ENCODE data around the gene C13orf46. TPM values are rescaled to one million over a fixed set of nuclear protein-coding genes. Genes with fewer than 3 reads are reported as not detected.

The C13orf46 gene
- total and polyA plus RNA-seq, 2 of the 8 experiments (the other 6 are each of a cell fraction or from before 2014, with no cell fraction given) = 0.23 to 0.28 TPM

DNA sequence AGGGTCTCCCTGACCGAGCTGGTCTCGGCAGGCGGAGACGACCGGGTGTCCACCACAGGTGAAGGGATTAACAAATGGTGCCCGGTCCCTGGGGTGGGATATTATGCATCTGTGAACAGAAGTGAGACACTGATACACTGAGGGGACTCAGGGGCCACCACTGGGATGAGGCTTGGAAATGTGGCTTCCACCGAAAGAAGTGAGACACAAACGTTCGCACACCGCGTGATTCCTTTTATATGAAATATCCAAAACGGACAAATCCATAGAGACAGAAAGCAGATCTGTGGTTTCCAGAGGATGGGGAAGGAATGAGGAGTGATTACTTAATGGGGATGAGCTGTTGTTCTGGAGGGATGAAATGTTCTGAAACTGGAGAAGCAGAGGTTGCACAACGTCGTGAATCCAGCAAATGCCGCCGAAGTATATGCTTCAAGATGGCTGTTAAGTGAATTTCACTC lies 47.5 kb downstream of the C13orf46 start:
- Histone ChIP-seq H3K79me1 (ENCODE audit: low read depth, low read length) (no peaks in the 10 kb centered on the region), H3K23me2 (ENCODE audit: low read depth, low read length) (no peaks in the 10 kb centered on the region), H3K9me3 (ENCODE audit: insufficient read depth in 2 of 2, low read depth in 1 of 2, low read length in 1 of 2) (peaks cover 6% of the 10 kb centered on the region in 2 experiments; a peak in 2 of 4 replicates), H3K79me2 (ENCODE audit: control insufficient read depth in 1 of 2, insufficient read depth in 2 of 2, low read length in 2 of 2) (no peaks in the 10 kb centered on the region), H4K20me1 (replicated peaks in 1 of 2; ENCODE audit: control insufficient read depth in 1 of 2, insufficient read depth in 2 of 2, low read length in 2 of 2) (no peaks in the 10 kb centered on the region), H2BK20ac (ENCODE audit: low read length) (no peak overlapping the region), H2BK15ac (ENCODE audit: low read length) (no peak overlapping the region), H2AFZ (ENCODE audit: low read length) (no peak overlapping the region), H3K27ac (ENCODE audit: low read depth, low read length) (no peak overlapping the region), H2BK120ac (replicated peaks; ENCODE audit: low read depth, low read length) (no peak overlapping the region), H3K23ac (ENCODE audit: insufficient read length) (no peak overlapping the region), H3K9ac (replicated peaks in 1 of 4; ENCODE audit: extremely low read depth in 1 of 4, low read depth in 3 of 4, low read length in 3 of 4) (no peak overlapping the region), H3K4ac (replicated peaks; ENCODE audit: insufficient read length, low read depth, low read length) (no peak overlapping the region), H4K91ac (replicated peaks; ENCODE audit: insufficient read length, low read length) (no peak overlapping the region), H3K14ac (ENCODE audit: insufficient read length) (no peak overlapping the region), H4K5ac (ENCODE audit: insufficient read length, low read depth, low read length) (no peak overlapping the region), H3K4me1 (replicated peaks in 1 of 4; ENCODE audit: control insufficient read depth in 3 of 4, insufficient read depth in 4 of 4, low read length in 3 of 4) (no peaks in the 10 kb centered on the region), H4K8ac (ENCODE audit: extremely low read depth, insufficient read depth, low read length) (no peak overlapping the region), H3K27me3 (replicated peaks in 1 of 4; ENCODE audit: control insufficient read depth in 3 of 4, extremely low read depth in 1 of 4, insufficient read depth in 3 of 4, low read length in 3 of 4) (no peaks in the 10 kb centered on the region), H2BK5ac (ENCODE audit: low read depth, low read length) (no peak overlapping the region), H3K36me3 (ENCODE audit: control insufficient read depth in 2 of 4, insufficient read depth in 4 of 4, low read length in 3 of 4) (no peaks in the 10 kb centered on the region), H3K18ac (ENCODE audit: extremely low read depth, low read length) (no peak overlapping the region), H2AK5ac (ENCODE audit: low read depth, low read length) (no peak overlapping the region), H3K56ac (replicated peaks; ENCODE audit: insufficient read length, low read depth, low read length) (no peak overlapping the region), H3K4me2 (ENCODE audit: insufficient read depth in 1 of 2, low read depth in 2 of 2, low read length in 2 of 2) (no peak overlapping the region), H3K4me3 (ENCODE audit: extremely low read depth in 1 of 4, insufficient read depth in 2 of 4, low read depth in 3 of 4, low read length in 4 of 4) (no peak overlapping the region), H2BK12ac (ENCODE audit: low read depth, low read length) (no peak overlapping the region)
- TF ChIP-seq TBP (IDR thresholded peaks at IDR 0.05; ENCODE audit: low read depth, low read length) = no peak
- TF ChIP-seq TAF7 (optimal IDR thresholded peaks at IDR 0.05; ENCODE audit: borderline replicate concordance, low read depth, low read length) = no peak
- no peak for TF ChIP-seq EP300 (IDR thresholded peaks at IDR 0.05; ENCODE audit: borderline replicate concordance in 1 of 2, low read depth in 2 of 2, low read length in 2 of 2)
- TF ChIP-seq, protein P1, sequence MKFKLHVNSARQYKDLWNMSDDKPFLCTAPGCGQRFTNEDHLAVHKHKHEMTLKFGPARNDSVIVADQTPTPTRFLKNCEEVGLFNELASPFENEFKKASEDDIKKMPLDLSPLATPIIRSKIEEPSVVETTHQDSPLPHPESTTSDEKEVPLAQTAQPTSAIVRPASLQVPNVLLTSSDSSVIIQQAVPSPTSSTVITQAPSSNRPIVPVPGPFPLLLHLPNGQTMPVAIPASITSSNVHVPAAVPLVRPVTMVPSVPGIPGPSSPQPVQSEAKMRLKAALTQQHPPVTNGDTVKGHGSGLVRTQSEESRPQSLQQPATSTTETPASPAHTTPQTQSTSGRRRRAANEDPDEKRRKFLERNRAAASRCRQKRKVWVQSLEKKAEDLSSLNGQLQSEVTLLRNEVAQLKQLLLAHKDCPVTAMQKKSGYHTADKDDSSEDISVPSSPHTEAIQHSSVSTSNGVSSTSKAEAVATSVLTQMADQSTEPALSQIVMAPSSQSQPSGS (IDR thresholded peaks at IDR 0.05; ENCODE audit: low read length) = no peak
- TF ChIP-seq YY1 (IDR thresholded peaks at IDR 0.05; ENCODE audit: low read depth, low read length) = no peak
- TF ChIP-seq, protein P2, sequence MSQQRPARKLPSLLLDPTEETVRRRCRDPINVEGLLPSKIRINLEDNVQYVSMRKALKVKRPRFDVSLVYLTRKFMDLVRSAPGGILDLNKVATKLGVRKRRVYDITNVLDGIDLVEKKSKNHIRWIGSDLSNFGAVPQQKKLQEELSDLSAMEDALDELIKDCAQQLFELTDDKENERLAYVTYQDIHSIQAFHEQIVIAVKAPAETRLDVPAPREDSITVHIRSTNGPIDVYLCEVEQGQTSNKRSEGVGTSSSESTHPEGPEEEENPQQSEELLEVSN (IDR thresholded peaks at IDR 0.05) = no peak
- TF ChIP-seq SP2 (IDR thresholded peaks at IDR 0.05; ENCODE audit: low read length) = no peak
- no peak for TF ChIP-seq POLR2A (IDR thresholded peaks at IDR 0.05; ENCODE audit: control extremely low read depth in 1 of 2, low read depth in 2 of 2, low read length in 2 of 2)
- no peak for TF ChIP-seq TCF12 (IDR thresholded peaks at IDR 0.05; ENCODE audit: low read depth, low read length)
- ChIA-PET CTCF (ENCODE audit: partially characterized antibody) (no interaction called here), POLR2A (ENCODE audit: partially characterized antibody) (no interaction called here)
- FAIRE-seq = no peak
- WGBS, 2 experiments (ENCODE audit: extremely low coverage in 1 of 2, insufficient coverage in 1 of 2, insufficient read length in 1 of 2, insufficient replicate concordance in 2 of 2, low coverage in 1 of 2, low lambda C conversion rate in 2 of 2, missing lambda C conversion rate in 1 of 2) = 82% methylated on average over 16 of the region's 16 CpGs; no CpG with 5 or more reads in 1 of the 2 experiments
- no peak for DNase-seq (ENCODE audit: low read depth in 1 of 2, low spot score in 2 of 2)

Measured in H1 (cell line).